ENCODE measurements around the gene SMOC2. TPM values are rescaled to one million over a fixed set of nuclear protein-coding genes. Genes with fewer than 3 reads are reported as not detected.

SMOC2 gene
- total and polyA plus RNA-seq, 2 donors from 2014 or later = 6.5 to 13.1 TPM

DNA sequence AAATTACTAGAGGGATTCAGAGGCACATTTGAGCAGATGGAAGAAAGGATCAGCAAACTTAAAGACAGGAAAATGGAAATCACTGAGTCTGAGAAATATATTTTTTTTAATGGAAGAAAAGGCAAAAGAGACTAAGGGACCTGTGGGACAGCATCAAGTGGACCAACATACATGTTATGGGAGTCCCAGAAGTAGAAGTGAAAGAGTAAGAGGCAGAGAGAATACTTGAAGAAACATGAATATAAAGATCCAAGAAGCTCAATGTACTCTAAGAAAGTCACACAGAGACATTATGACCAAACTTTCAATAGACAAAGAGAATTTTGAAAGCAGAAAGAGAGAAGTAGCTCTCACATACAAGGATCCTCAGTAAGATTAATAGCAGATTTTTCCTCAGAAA is 39.5 kb downstream of the SMOC2 start:
- H3K27me3 ChIP-seq (ENCODE audit: control insufficient read depth, insufficient read depth, low read length) = no peaks in the 10 kb centered on the region
- intact Hi-C loops (cut with DNase I) = no loop called here
- DNase-seq = no peak
- H3K36me3 ChIP-seq (ENCODE audit: control insufficient read depth in 2 of 3, insufficient read depth in 3 of 3, low read length in 3 of 3) = no peaks in the 10 kb centered on the region
- H3K9ac ChIP-seq (ENCODE audit: low read length in 3 of 3) = no peak overlapping the region
- FAIRE-seq = no peak
- H3K9me3 ChIP-seq (ENCODE audit: control insufficient read depth in 2 of 3, insufficient read depth in 1 of 3, low read length in 3 of 3) = no peaks in the 10 kb centered on the region
- no peak overlapping the region for H3K27ac ChIP-seq (ENCODE audit: low read depth in 2 of 2, low read length in 2 of 2)
- TF ChIP-seq CTCF (IDR thresholded peaks at IDR 0.05; ENCODE audit: borderline replicate concordance, extremely low read depth, insufficient read depth) = no peak
- H3K4me1 ChIP-seq (ENCODE audit: control insufficient read depth in 2 of 3, insufficient read depth in 2 of 3, low read depth in 1 of 3, low read length in 3 of 3) = no peaks in the 10 kb centered on the region
- H3K4me3 ChIP-seq (ENCODE audit: low read length in 3 of 3) = no peak overlapping the region

- no peaks in the 10 kb centered on the region for H3K27me3 ChIP-seq (ENCODE audit: control insufficient read depth, insufficient read depth, low read length)
- no peaks in the 10 kb centered on the region for H3K9me3 ChIP-seq (ENCODE audit: control insufficient read depth in 2 of 3, insufficient read depth in 1 of 3, low read length in 3 of 3)
- no peak overlapping the region for H3K27ac ChIP-seq (ENCODE audit: low read depth in 2 of 2, low read length in 2 of 2)
- no peaks in the 10 kb centered on the region for H3K4me1 ChIP-seq (ENCODE audit: control insufficient read depth in 2 of 3, insufficient read depth in 2 of 3, low read depth in 1 of 3, low read length in 3 of 3)
- no peak overlapping the region for H3K4me3 ChIP-seq (ENCODE audit: low read length in 3 of 3)
- FAIRE-seq (no peak), DNase-seq (no peak)
- no peak overlapping the region for H3K9ac ChIP-seq (ENCODE audit: low read length in 3 of 3)
- TF ChIP-seq CTCF (IDR thresholded peaks at IDR 0.05; ENCODE audit: borderline replicate concordance, extremely low read depth, insufficient read depth) = no peak
- intact Hi-C loops (cut with DNase I) = no loop called here
- H3K36me3 ChIP-seq (ENCODE audit: control insufficient read depth in 2 of 3, insufficient read depth in 3 of 3, low read length in 3 of 3) = no peaks in the 10 kb centered on the region
Observed at GRCh38 chr6:168485818-168486217, 44.8 kb downstream of the SMOC2 start.

DNA sequence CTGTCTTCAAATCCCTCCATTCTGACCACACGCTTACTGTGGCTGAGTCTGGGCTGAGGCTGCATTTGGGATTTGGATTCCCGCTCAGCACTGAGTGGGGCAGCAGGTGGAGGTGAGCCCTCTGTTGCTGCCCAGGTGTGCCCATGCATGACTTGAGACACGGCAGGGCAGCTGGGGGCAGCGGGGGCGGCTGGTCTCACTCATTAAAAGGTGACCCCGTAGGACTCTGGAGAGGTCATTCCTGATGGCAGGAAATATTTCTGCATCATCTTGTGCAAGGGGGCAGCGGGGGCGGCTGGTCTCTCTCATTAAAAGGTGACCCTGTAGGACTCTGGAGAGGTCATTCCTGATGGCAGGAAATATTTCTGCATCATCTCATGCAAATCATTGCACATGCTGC is 49.8 kb downstream of the SMOC2 start:
- TF ChIP-seq CTCF (IDR thresholded peaks at IDR 0.05; ENCODE audit: borderline replicate concordance, extremely low read depth, insufficient read depth) = no peak
- H3K4me3 ChIP-seq (ENCODE audit: low read length in 3 of 3) = no peak overlapping the region
- no peak overlapping the region for H3K9ac ChIP-seq (ENCODE audit: low read length in 3 of 3)
- no peaks in the 10 kb centered on the region for H3K36me3 ChIP-seq (ENCODE audit: control insufficient read depth in 2 of 3, insufficient read depth in 3 of 3, low read length in 3 of 3)
- H3K27ac ChIP-seq (ENCODE audit: low read depth in 2 of 2, low read length in 2 of 2) = no peak overlapping the region
- no peak for FAIRE-seq
- H3K4me1 ChIP-seq (ENCODE audit: control insufficient read depth in 2 of 3, insufficient read depth in 2 of 3, low read depth in 1 of 3, low read length in 3 of 3) = no peaks in the 10 kb centered on the region
- DNase-seq = no peak
- intact Hi-C loops (cut with DNase I) = no loop called here
- H3K9me3 ChIP-seq (ENCODE audit: control insufficient read depth in 2 of 3, insufficient read depth in 1 of 3, low read length in 3 of 3) = no peaks in the 10 kb centered on the region
- no peaks in the 10 kb centered on the region for H3K27me3 ChIP-seq (ENCODE audit: control insufficient read depth, insufficient read depth, low read length)

- no peaks in the 10 kb centered on the region for H3K27me3 ChIP-seq (ENCODE audit: control insufficient read depth, insufficient read depth, low read length)
- no peak overlapping the region for H3K4me3 ChIP-seq (ENCODE audit: low read length in 3 of 3)
- H3K36me3 ChIP-seq (ENCODE audit: control insufficient read depth in 2 of 3, insufficient read depth in 3 of 3, low read length in 3 of 3) = no peaks in the 10 kb centered on the region
- H3K4me1 ChIP-seq (ENCODE audit: control insufficient read depth in 2 of 3, insufficient read depth in 2 of 3, low read depth in 1 of 3, low read length in 3 of 3) = no peaks in the 10 kb centered on the region
- no peak for FAIRE-seq
- no peak for DNase-seq
- no peak overlapping the region for H3K27ac ChIP-seq (ENCODE audit: low read depth in 2 of 2, low read length in 2 of 2)
- intact Hi-C loops (cut with DNase I) = no loop called here
- no peak overlapping the region for H3K9ac ChIP-seq (ENCODE audit: low read length in 3 of 3)
- no peak for TF ChIP-seq CTCF (IDR thresholded peaks at IDR 0.05; ENCODE audit: borderline replicate concordance, extremely low read depth, insufficient read depth)
- no peaks in the 10 kb centered on the region for H3K9me3 ChIP-seq (ENCODE audit: control insufficient read depth in 2 of 3, insufficient read depth in 1 of 3, low read length in 3 of 3)
Observed at GRCh38 chr6:168493976-168494375, 53.0 kb downstream of the SMOC2 start.
